Left lung (tissue), 10 donors: ENCODE results near the gene OSBPL5. TPM values are rescaled to one million over a fixed set of nuclear protein-coding genes. Genes with fewer than 3 reads are reported as not detected.

Source experiments
- ATAC-seq: fragments of 200-7000 bp; cut with Tn5 transposase; one replicate; pipeline ENCODE4 v1.9.1; 2020; ENCODE audit warnings: moderate library complexity
- DNase-seq, 4 donors: peaks; one replicate each; pipeline ENCODE4 v3.0.0-alpha.2; 2013 to 2020
- H3K27ac ChIP-seq, 2 donors: fragments of 200-600 bp; sonication (generic) in 1 of 2; one replicate each; pipeline versions ENCODE4 v1.5.0 to v1.8.0; 2020 to 2021
- H3K27me3 ChIP-seq, 2 donors: fragments of 200-600 bp; sonication (generic) in 1 of 2; one replicate each; pipeline versions ENCODE4 v1.5.0 to v1.8.0; 2020 to 2021
- H3K36me3 ChIP-seq, 2 donors: fragments of 200-600 bp; sonication (generic) in 1 of 2; one replicate each; pipeline versions ENCODE4 v1.5.0 to v1.8.0; 2020 to 2021
- H3K4me1 ChIP-seq, 2 donors: fragments of 200-600 bp; one replicate each; pipeline ENCODE4 v1.8.0; 2021
- H3K4me3 ChIP-seq, 2 donors: fragments of 200-600 bp; sonication (generic) in 1 of 2; one replicate each; pipeline versions ENCODE4 v1.5.0 to v1.8.0; 2020 to 2021; ENCODE audit warnings: mild to moderate bottlenecking in 1 of 2
- H3K9me3 ChIP-seq, 2 donors: fragments of 200-600 bp; sonication (generic) in 1 of 2; one replicate each; pipeline versions ENCODE4 v1.5.0 to v1.8.0; 2020 to 2021
- intact Hi-C, 2 donors: fragments of 100-400 bp; cut with DNase I; formaldehyde crosslinking; loops; one replicate each; pipeline versions ENCODE4 v1.11.2 to v1.14.2; 2022
- polyA plus RNA-seq, 6 donors: library from polyadenylated mRNA; unstranded; fragments of 120-200 nt; gene quantifications; one replicate each; pipeline ENCODE4 v1.2.1, GENCODE V29; 2013; ENCODE audit not compliant: insufficient read length in 6 of 6
- total RNA-seq, 2 donors: library from RNA; stranded (reverse); fragmentation: NEBNext Ultra II Directional; extraction: Animal tissue kit (Norgen Biotek cat#: 25700); gene quantifications; one replicate each; pipeline ENCODE4 v1.2.1, GENCODE V29; 2021
- TF ChIP-seq, protein P1 (sequence below), 2 donors: fragments of 200-600 bp; sonication (generic) in 1 of 2; IDR thresholded peaks; one replicate each; pipeline versions ENCODE4 v1.5.0 to v1.8.0; 2021; ENCODE audit warnings: antibody characterized with exemption in 2 of 2
- donor health status: DM: no; HTN: yes; CAD: no.
- donor health status: DM: no; HTN: no; CAD: no.

Gene OSBPL5
- total and polyA plus RNA-seq, 8 donors, result 19.5 to 39.6 (median 30.4) TPM

DNA sequence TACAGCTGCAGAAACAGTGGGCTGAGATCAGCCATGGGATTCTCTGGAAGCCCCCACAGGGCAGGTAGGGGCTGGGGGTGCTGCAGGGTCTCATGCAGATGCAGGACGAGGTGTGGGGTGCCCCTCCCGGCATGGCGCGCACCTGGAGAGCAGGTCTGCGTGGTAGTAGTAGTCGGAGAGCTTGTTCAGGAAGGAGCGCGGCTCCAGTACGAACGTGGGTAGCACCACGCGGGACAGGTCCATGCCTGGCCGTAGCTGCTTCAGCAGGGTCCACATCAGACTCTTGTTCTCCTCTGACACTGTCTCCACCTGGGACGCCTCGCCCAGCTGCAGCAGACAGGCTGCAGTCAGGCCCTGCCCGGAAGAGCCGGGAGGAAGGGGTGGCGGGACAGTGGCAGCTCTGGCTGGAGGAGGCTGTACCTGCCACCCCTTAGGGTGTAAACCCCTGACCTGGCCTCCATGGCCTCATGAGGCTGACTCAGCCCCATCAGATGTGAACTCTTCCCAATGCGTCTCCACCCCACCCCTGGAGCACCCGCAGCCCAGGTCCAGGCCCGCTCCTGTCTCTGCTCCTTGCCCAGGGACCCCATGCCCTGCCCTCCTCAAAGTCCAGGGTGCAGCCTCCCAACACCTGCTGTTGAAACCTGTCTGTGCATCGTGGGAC is 60.9 kb downstream of the OSBPL5 start:
- Histone ChIP-seq H3K9me3 (no peaks in the 10 kb centered on the region), H3K4me3 (no peak overlapping the region), H3K36me3 (peaks cover 0 to 76% of the 10 kb centered on the region in 2 donors), H3K27me3 (no peaks in the 10 kb centered on the region), H3K4me1 (peaks cover 0 to 19% of the 10 kb centered on the region in 2 donors), H3K27ac (no peak overlapping the region)
- ATAC-seq (no peak), DNase-seq (no peak)
- TF ChIP-seq, protein P1, sequence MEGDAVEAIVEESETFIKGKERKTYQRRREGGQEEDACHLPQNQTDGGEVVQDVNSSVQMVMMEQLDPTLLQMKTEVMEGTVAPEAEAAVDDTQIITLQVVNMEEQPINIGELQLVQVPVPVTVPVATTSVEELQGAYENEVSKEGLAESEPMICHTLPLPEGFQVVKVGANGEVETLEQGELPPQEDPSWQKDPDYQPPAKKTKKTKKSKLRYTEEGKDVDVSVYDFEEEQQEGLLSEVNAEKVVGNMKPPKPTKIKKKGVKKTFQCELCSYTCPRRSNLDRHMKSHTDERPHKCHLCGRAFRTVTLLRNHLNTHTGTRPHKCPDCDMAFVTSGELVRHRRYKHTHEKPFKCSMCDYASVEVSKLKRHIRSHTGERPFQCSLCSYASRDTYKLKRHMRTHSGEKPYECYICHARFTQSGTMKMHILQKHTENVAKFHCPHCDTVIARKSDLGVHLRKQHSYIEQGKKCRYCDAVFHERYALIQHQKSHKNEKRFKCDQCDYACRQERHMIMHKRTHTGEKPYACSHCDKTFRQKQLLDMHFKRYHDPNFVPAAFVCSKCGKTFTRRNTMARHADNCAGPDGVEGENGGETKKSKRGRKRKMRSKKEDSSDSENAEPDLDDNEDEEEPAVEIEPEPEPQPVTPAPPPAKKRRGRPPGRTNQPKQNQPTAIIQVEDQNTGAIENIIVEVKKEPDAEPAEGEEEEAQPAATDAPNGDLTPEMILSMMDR (IDR thresholded peaks at IDR 0.05), result no peak
- intact Hi-C loops, result no loop called here

DNA sequence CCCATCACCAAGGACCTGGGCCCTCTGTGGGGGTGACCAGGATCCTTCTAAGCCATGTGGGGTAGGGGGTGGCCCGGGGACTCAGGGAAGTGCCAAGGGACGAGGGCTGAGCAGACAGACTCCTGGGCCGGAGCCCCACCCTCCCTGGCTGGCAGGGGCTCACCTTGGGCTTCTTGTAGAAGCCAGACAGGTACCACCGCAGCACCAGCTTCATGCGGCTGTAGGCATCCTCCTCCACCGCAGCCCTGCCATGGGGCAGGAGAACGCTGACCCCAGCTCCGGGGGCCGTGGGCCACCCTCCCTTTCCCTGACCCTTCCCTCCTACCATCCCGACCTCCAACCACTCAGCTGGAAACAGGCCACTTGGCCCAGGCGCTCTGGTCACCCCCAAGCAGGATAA is 62.0 kb downstream of the OSBPL5 start:
- Histone ChIP-seq H3K27me3 (no peaks in the 10 kb centered on the region), H3K4me1 (peaks cover 0 to 22% of the 10 kb centered on the region in 2 donors), H3K36me3 (peaks cover 0 to 72% of the 10 kb centered on the region in 2 donors), H3K4me3 (no peak overlapping the region), H3K9me3 (no peaks in the 10 kb centered on the region), H3K27ac (no peak overlapping the region)
- intact Hi-C loops, result no loop called here
- ATAC-seq (no peak), DNase-seq (no peak)
- TF ChIP-seq, protein P1 (IDR thresholded peaks at IDR 0.05), result no peak

DNA sequence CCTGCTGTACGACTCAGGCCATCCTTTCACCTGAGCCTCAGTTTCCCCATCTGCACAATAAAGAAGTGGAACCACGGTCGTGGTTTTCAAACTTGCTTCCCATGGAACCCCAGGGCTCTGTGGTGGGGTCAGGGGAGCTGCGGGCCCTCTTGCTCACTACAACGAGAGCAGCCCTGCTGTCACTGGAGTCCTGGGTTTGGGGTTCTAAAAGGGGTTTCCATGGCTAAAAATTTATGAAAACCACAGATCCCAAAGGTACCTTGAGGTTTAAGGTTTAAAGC is 62.5 kb downstream of the OSBPL5 start:
- Histone ChIP-seq H3K9me3 (no peaks in the 10 kb centered on the region), H3K27ac (no peak overlapping the region), H3K36me3 (peaks cover 0 to 71% of the 10 kb centered on the region in 2 donors), H3K4me3 (no peak overlapping the region), H3K27me3 (no peaks in the 10 kb centered on the region), H3K4me1 (peaks cover 0 to 22% of the 10 kb centered on the region in 2 donors)
- intact Hi-C loops, result no loop called here
- no peak for ATAC-seq
- TF ChIP-seq, protein P1 (IDR thresholded peaks at IDR 0.05), result no peak
- no peak for DNase-seq

DNA sequence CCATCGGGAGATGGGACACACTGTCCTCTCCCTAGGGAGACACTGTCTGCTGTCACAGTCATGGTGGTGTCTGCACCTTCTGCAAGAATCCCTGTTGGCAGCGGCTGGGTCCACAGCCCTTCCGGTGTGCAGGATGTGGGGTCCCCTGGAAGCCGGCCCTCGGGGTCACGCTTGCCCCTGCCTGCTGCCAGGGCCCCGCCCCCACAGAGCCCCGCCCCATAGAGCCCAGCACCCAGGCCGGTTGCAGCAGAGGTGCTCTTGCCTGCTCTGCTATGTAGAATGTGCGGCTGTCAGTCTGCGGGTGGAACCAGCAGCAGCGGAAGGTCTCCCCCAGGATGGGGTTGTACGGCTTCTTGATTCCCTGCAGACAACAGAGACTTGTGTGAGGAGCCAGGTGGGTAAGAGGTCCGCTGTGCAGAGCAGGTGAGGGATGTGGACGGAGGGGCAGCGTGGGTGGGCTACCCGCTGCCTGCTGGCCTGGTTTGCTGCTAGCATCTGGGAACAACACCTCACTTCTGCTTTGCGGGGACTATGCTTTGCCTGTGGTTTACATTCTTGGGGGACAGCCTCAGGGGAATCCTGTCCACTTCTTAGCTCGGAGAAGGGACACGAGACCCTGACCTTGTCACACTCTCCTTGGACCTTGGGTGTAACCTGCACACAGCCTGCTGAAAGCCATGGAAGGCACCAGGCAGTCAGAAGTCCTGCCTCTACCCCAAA is 63.0 kb downstream of the OSBPL5 start:
- DNase-seq, result no peak
- Histone ChIP-seq H3K36me3 (peaks cover 0 to 68% of the 10 kb centered on the region in 2 donors), H3K27ac (no peak overlapping the region), H3K27me3 (no peaks in the 10 kb centered on the region), H3K9me3 (no peaks in the 10 kb centered on the region), H3K4me3 (no peak overlapping the region), H3K4me1 (peaks cover 0 to 22% of the 10 kb centered on the region in 2 donors)
- TF ChIP-seq, protein P1 (IDR thresholded peaks at IDR 0.05), result no peak
- no peak for ATAC-seq
- intact Hi-C loops, result no loop called here

DNA sequence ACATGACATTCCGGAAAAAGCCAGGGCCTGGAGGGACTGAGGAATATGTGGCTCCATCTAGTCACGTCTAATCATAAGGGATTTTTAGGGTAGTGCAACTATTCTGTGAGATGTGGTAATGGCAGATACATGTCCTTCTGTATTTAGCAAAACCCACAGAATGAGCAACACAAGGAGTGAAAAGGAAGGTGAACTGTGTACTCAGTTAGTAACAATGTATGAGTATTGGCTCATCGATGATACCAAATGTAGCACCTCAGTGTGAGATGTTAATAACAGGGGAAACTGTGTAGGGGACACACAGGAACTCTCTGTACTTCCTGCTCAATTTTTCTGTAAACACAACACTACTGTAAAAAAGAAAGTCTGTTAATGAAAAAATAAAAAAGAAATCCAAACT is 65.9 kb downstream of the OSBPL5 start:
- peaks cover 0 to 27% of the 10 kb centered on the region in 2 donors for H3K4me1 ChIP-seq
- DNase-seq, result no peak
- H3K27ac ChIP-seq, result peak overlapping the region in 1 of 2 donors; percentile 13
- no peaks in the 10 kb centered on the region for H3K9me3 ChIP-seq
- H3K27me3 ChIP-seq, result no peaks in the 10 kb centered on the region
- intact Hi-C loops, result no loop called here
- no peak for ATAC-seq
- no peak overlapping the region for H3K4me3 ChIP-seq
- H3K36me3 ChIP-seq, result peaks cover 0 to 53% of the 10 kb centered on the region in 2 donors
- TF ChIP-seq, protein P1 (IDR thresholded peaks at IDR 0.05), result no peak
